OCI-LY1 (cell line): ENCODE measurements around the gene PGA4.

Experiments
- EZH2 ChIP-seq: fragments of 200-600 bp; sonication (generic), shearing (Covaris generic); IDR thresholded peaks from 2 replicates; pipeline ENCODE4 v1.8.0; 2017; ENCODE audit warnings: borderline replicate concordance, mixed run types, mild to moderate bottlenecking, antibody characterized with exemption, low read length, moderate library complexity, mixed read lengths
- TF ChIP-seq, protein P1 (sequence below): fragments of 200-600 bp; sonication (generic), shearing (Covaris generic); IDR thresholded peaks from 2 replicates; pipeline ENCODE4 v1.5.1; 2017; ENCODE audit warnings: mild to moderate bottlenecking, antibody characterized with exemption, low read length, moderate library complexity, mixed read lengths

DNA sequence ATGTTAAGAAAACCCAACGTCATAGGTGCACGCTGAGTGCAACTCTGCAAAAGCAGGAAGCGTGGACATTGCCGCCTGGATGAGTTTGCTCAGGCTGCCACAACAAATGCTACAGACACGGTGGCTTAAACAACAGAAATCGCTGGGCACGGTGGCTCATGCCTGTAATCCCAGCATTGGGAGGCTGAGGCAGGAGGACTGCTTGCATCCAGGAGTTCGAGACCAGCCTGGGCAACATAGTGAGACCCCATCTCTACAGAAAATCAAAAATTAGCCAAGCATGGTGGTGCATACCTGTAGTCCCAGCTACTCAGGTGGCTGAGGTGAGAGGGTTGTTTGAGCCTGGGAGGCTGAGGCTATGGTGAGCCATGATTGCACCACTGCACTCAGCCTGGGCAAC lies 32.2 kb upstream of the PGA4 start:
- TF ChIP-seq, protein P1, sequence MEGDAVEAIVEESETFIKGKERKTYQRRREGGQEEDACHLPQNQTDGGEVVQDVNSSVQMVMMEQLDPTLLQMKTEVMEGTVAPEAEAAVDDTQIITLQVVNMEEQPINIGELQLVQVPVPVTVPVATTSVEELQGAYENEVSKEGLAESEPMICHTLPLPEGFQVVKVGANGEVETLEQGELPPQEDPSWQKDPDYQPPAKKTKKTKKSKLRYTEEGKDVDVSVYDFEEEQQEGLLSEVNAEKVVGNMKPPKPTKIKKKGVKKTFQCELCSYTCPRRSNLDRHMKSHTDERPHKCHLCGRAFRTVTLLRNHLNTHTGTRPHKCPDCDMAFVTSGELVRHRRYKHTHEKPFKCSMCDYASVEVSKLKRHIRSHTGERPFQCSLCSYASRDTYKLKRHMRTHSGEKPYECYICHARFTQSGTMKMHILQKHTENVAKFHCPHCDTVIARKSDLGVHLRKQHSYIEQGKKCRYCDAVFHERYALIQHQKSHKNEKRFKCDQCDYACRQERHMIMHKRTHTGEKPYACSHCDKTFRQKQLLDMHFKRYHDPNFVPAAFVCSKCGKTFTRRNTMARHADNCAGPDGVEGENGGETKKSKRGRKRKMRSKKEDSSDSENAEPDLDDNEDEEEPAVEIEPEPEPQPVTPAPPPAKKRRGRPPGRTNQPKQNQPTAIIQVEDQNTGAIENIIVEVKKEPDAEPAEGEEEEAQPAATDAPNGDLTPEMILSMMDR: no peak
- no peak for TF ChIP-seq EZH2
